WERI-Rb-1 (cell line): Measurements from ENCODE around the gene PEAK1.

ENCODE experiments used
- DNase-seq: peaks from one replicate; pipeline ENCODE4 v3.0.0-alpha.2; 2020
- H3K27ac ChIP-seq: fragments of 250-450 bp; sonication (Bioruptor Pico); 2 replicates; pipeline ENCODE4 v1.5.1; 2020; ENCODE audit warnings: mild to moderate bottlenecking, moderate library complexity
- H3K27me3 ChIP-seq: fragments of 250-450 bp; sonication (Bioruptor Pico); 2 replicates; pipeline ENCODE4 v1.5.1; 2021; ENCODE audit warnings: mild to moderate bottlenecking, low read depth, moderate library complexity; ENCODE audit not compliant: insufficient read depth, severe bottlenecking
- H3K36me3 ChIP-seq: fragments of 250-450 bp; sonication (Bioruptor Pico); 2 replicates; pipeline ENCODE4 v1.5.1; 2020; ENCODE audit warnings: mild to moderate bottlenecking, moderate library complexity
- H3K4me3 ChIP-seq: 2 replicates; pipeline ENCODE4 v1.5.1; 2011; ENCODE audit warnings: low read depth, mild to moderate bottlenecking, control low read depth, low read length
- H3K9me3 ChIP-seq: fragments of 250-450 bp; sonication (Bioruptor Pico); 2 replicates; pipeline ENCODE4 v1.5.1; 2021; ENCODE audit warnings: mild to moderate bottlenecking, moderate library complexity; ENCODE audit not compliant: severe bottlenecking
- CTCF ChIP-seq: IDR thresholded peaks from 2 replicates; pipeline ENCODE4 v1.5.1; 2011; ENCODE audit warnings: low read depth, mild to moderate bottlenecking, control low read depth, inconsistent platforms, low read length

Gene PEAK1

GRCh38 chr15:77098572-77098971, 321.3 kb downstream of the PEAK1 start:
- H3K9me3 ChIP-seq: no peaks in the 10 kb centered on the region
- no peak overlapping the region for H3K4me3 ChIP-seq
- TF ChIP-seq CTCF: no peak
- no peak for DNase-seq
- H3K27ac ChIP-seq: peak overlapping the region; percentile 36; the same call in 1 of the 2 replicates
- H3K36me3 ChIP-seq: no peaks in the 10 kb centered on the region
- no peaks in the 10 kb centered on the region for H3K27me3 ChIP-seq

- DNase-seq: no peak
- TF ChIP-seq CTCF: no peak
- no peak overlapping the region for H3K4me3 ChIP-seq
Observed at GRCh38 chr15:77097921-77098320, 322.0 kb downstream of the PEAK1 start.

GRCh38 chr15:77097248-77097721, 322.6 kb downstream of the PEAK1 start:
- no peaks in the 10 kb centered on the region for H3K9me3 ChIP-seq
- no peak for TF ChIP-seq CTCF
- peak; percentile 88 for DNase-seq
- H3K27ac ChIP-seq: peak overlapping the region; percentile 41
- H3K36me3 ChIP-seq: no peaks in the 10 kb centered on the region
- no peak overlapping the region for H3K4me3 ChIP-seq
- H3K27me3 ChIP-seq: no peaks in the 10 kb centered on the region

More at GRCh38 chr15:77097921-77098320, 322.0 kb downstream of the PEAK1 start:
- Histone ChIP-seq H3K36me3 (no peaks in the 10 kb centered on the region), H3K27me3 (no peaks in the 10 kb centered on the region), H3K9me3 (no peaks in the 10 kb centered on the region), H3K27ac (peak overlapping the region; percentile 58)

GRCh38 chr15:77096541-77096940, 323.4 kb downstream of the PEAK1 start:
- no peak for TF ChIP-seq CTCF
- Histone ChIP-seq H3K27ac (peak overlapping the region; percentile 41), H3K9me3 (no peaks in the 10 kb centered on the region), H3K4me3 (no peak overlapping the region), H3K36me3 (no peaks in the 10 kb centered on the region), H3K27me3 (no peaks in the 10 kb centered on the region)
- DNase-seq: no peak

GRCh38 chr15:77096138-77096537, 323.8 kb downstream of the PEAK1 start:
- H3K9me3 ChIP-seq: no peaks in the 10 kb centered on the region
- no peak for DNase-seq
- no peaks in the 10 kb centered on the region for H3K27me3 ChIP-seq
- TF ChIP-seq CTCF: no peak
- H3K27ac ChIP-seq: no peak overlapping the region
- no peaks in the 10 kb centered on the region for H3K36me3 ChIP-seq
- no peak overlapping the region for H3K4me3 ChIP-seq

- H3K4me3 ChIP-seq: no peak overlapping the region
- peak; percentile 37 for DNase-seq
- H3K36me3 ChIP-seq: no peaks in the 10 kb centered on the region
- no peak overlapping the region for H3K27ac ChIP-seq
- H3K27me3 ChIP-seq: no peaks in the 10 kb centered on the region
- TF ChIP-seq CTCF: peak; percentile 60
- no peaks in the 10 kb centered on the region for H3K9me3 ChIP-seq
Observed at GRCh38 chr15:77094397-77095030, 325.4 kb downstream of the PEAK1 start.
